T-cell (primary cell): ENCODE results near the gene GTPBP4. TPM values are rescaled to one million over a fixed set of nuclear protein-coding genes. Genes with fewer than 3 reads are reported as not detected.
"Not testable (repeated sequence)": the region's sequence is repeated elsewhere in the genome, so short reads cannot be mapped to it uniquely, and the experiment has no call there.

Experiments used
- ATAC-seq, 4 experiments: fragments of 200-7000 bp in 3 of 4; fragments of 150-1000 bp in 1 of 4; cut with Tn5 transposase; replicated peaks in 1 of 4; 1 replicate in 3 of 4; 2 replicates in 1 of 4; pipeline ENCODE4 v1.10.0; 2021; ENCODE audit warnings: moderate library complexity in 3 of 4, mild to moderate bottlenecking in 2 of 4, moderate number of reproducible peaks in 1 of 4
- CTCF ChIA-PET, 2 donors: fragments of 300-600 bp; sonication (Branson Sonifier 250); formaldehyde crosslinking; loops; one replicate each; lab custom pipeline; 2022; ENCODE audit warnings: antibody characterized with exemption in 2 of 2; lab: Charles Lee
- POLR2A ChIA-PET, 2 donors: fragments of 300-600 bp; sonication (Branson Sonifier 250); formaldehyde crosslinking; loops; one replicate each; lab custom pipeline; 2022; ENCODE audit warnings: antibody characterized with exemption in 2 of 2; lab: Charles Lee
- DNase-seq, 35 experiments: peaks; one replicate each; pipeline versions ENCODE4 v3.0.0 to v3.0.0-alpha.2; 2013 to 2023
- H3K27ac ChIP-seq: one replicate; pipeline ENCODE4 v1.5.1; 2013; ENCODE audit warnings: low read length
- H3K27me3 ChIP-seq, 2 experiments: replicated peaks in 1 of 2; 1 replicate in 1 of 2; 2 replicates in 1 of 2; pipeline versions ENCODE4 v1.6.1 to v1.7.0; 2013; ENCODE audit warnings: low read length in 1 of 2, mixed read lengths in 1 of 2; ENCODE audit not compliant: control insufficient read depth in 2 of 2, insufficient read depth in 2 of 2; ENCODE audit errors: extremely low read depth in 1 of 2
- H3K36me3 ChIP-seq, 2 donors: 1 replicate in 1 of 2; 2 replicates in 1 of 2; pipeline versions ENCODE4 v1.6.1 to v1.7.0; 2013; ENCODE audit warnings: low read length in 1 of 2; ENCODE audit not compliant: control insufficient read depth in 2 of 2, insufficient read depth in 1 of 2; ENCODE audit errors: extremely low read depth in 1 of 2
- H3K4me1 ChIP-seq, 2 experiments: 1 replicate in 1 of 2; 2 replicates in 1 of 2; pipeline versions ENCODE4 v1.6.1 to v1.7.0; 2013; ENCODE audit warnings: low read length in 2 of 2, mixed read lengths in 1 of 2; ENCODE audit not compliant: insufficient read depth in 2 of 2, control insufficient read depth in 1 of 2; ENCODE audit errors: extremely low read depth in 1 of 2
- H3K4me3 ChIP-seq, 2 donors: 1 replicate in 1 of 2; 2 replicates in 1 of 2; pipeline versions ENCODE4 v1.5.1 to v1.7.0; 2013; ENCODE audit warnings: mild to moderate bottlenecking in 2 of 2, low read length in 1 of 2, moderate library complexity in 1 of 2; ENCODE audit not compliant: control insufficient read depth in 1 of 2; ENCODE audit errors: extremely low read depth in 1 of 2
- H3K9me3 ChIP-seq: 2 replicates; pipeline ENCODE4 v1.7.0; 2013
- H3K27ac Mint-ChIP-seq, 2 donors: one replicate each; pipeline ENCODE4 v1.8.0; 2020 to 2021; ENCODE audit warnings: mild to moderate bottlenecking in 2 of 2, mixed read lengths in 2 of 2
- H3K27me3 Mint-ChIP-seq, 2 donors: one replicate each; pipeline ENCODE4 v1.8.0; 2021 to 2022; ENCODE audit warnings: mixed read lengths in 2 of 2
- H3K36me3 Mint-ChIP-seq: one replicate; pipeline ENCODE4 v1.8.0; 2021; ENCODE audit warnings: mixed read lengths
- H3K4me1 Mint-ChIP-seq, 3 donors: one replicate each; pipeline ENCODE4 v1.8.0; 2020 to 2022; ENCODE audit warnings: mixed read lengths in 3 of 3, mild to moderate bottlenecking in 1 of 3
- H3K4me3 Mint-ChIP-seq, 3 donors: one replicate each; pipeline ENCODE4 v1.8.0; 2020 to 2022; ENCODE audit warnings: mild to moderate bottlenecking in 3 of 3, mixed read lengths in 3 of 3, moderate library complexity in 3 of 3
- H3K9me3 Mint-ChIP-seq, 3 donors: one replicate each; pipeline ENCODE4 v1.8.0; 2020 to 2022; ENCODE audit warnings: mixed read lengths in 3 of 3
- WGBS: methylation state at CpG from one replicate; pipeline ENCODE4 v1.1.5; 2013; ENCODE audit warnings: missing lambda C conversion rate; ENCODE audit not compliant: insufficient coverage; 5-methylcytosine and 5-hydroxymethylcytosine counted together
- total RNA-seq, 35 experiments: library from RNA in 6 of 35; stranded (reverse) in 6 of 35; fragments of 120-200 nt in 1 of 35; gene quantifications; one replicate each; pipeline versions ENCODE4 v1.2.1 to v1.2.4 and lab custom pipeline; 2013 to 2026

The GTPBP4 gene
- total RNA-seq, 5 donors from 2014 or later (not counting 1 experiment from before 2014, with no cell fraction given): 44.6 to 59.1 (median 47.5) TPM

GRCh38 chr10:1002425-1003006 lies 14.3 kb downstream of the GTPBP4 start:
- Histone ChIP-seq H3K4me3 (no peak overlapping the region), H3K27me3 (no peaks in the 10 kb centered on the region), H3K9me3 (no peaks in the 10 kb centered on the region), H3K36me3 (peaks cover 17 to 85% of the 10 kb centered on the region in 2 donors), H3K4me1 (no peaks in the 10 kb centered on the region), H3K27ac (no peak overlapping the region)
- ChIA-PET POLR2A (no interaction called here), CTCF (no interaction called here)
- no peaks in the 10 kb centered on the region for H3K27me3 Mint-ChIP-seq
- peaks cover 2 to 9% (median 7%) of the 10 kb centered on the region in 3 donors for H3K4me1 Mint-ChIP-seq
- no peak overlapping the region for H3K4me3 Mint-ChIP-seq
- peaks cover 68% of the 10 kb centered on the region for H3K36me3 Mint-ChIP-seq
- ATAC-seq (no peak), DNase-seq (no peak)
- WGBS: no CpG with 5 or more reads among the region's 5 CpGs
- no peak overlapping the region for H3K27ac Mint-ChIP-seq
- H3K9me3 Mint-ChIP-seq: peaks cover 0 to 12% (median 12%) of the 10 kb centered on the region in 3 donors

GRCh38 chr10:1003884-1004670 lies 15.8 kb downstream of the GTPBP4 start:
- H3K27me3 Mint-ChIP-seq: no peaks in the 10 kb centered on the region
- peaks cover 0 to 12% (median 12%) of the 10 kb centered on the region in 3 donors for H3K9me3 Mint-ChIP-seq
- Histone ChIP-seq H3K27ac (no peak overlapping the region), H3K27me3 (no peaks in the 10 kb centered on the region), H3K4me3 (no peak overlapping the region), H3K9me3 (no peaks in the 10 kb centered on the region), H3K36me3 (peaks cover 17 to 82% of the 10 kb centered on the region in 2 donors), H3K4me1 (no peaks in the 10 kb centered on the region)
- ATAC-seq: no peak
- 98% methylated on average over 9 of the region's 9 CpGs for WGBS
- no peak for DNase-seq
- H3K4me3 Mint-ChIP-seq: no peak overlapping the region
- CTCF ChIA-PET: interaction anchor here in 1 of 2 donors (0.6 kb wide), 1 partner anchor 71 kb away, joined by 4 read pairs; no protein-coding TSS in a partner anchor
- H3K27ac Mint-ChIP-seq: no peak overlapping the region
- POLR2A ChIA-PET: no interaction called here
- peaks cover 71% of the 10 kb centered on the region for H3K36me3 Mint-ChIP-seq
- peaks cover 2 to 13% (median 7%) of the 10 kb centered on the region in 3 donors for H3K4me1 Mint-ChIP-seq

GRCh38 chr10:1006573-1006972 lies 18.3 kb downstream of the GTPBP4 start:
- ATAC-seq (no peak), DNase-seq (no peak)
- no peak overlapping the region for H3K4me3 ChIP-seq
- WGBS: over 99% methylated on average over 8 of the region's 9 CpGs
- no peak overlapping the region for H3K27ac ChIP-seq
- H3K4me1 ChIP-seq: no peaks in the 10 kb centered on the region
- Mint-ChIP-seq H3K4me3 (no peak overlapping the region), H3K4me1 (peaks cover 0 to 15% (median 13%) of the 10 kb centered on the region in 3 donors), H3K36me3 (peaks cover 72% of the 10 kb centered on the region), H3K27me3 (no peaks in the 10 kb centered on the region), H3K9me3 (peaks cover 0 to 12% (median 10%) of the 10 kb centered on the region in 3 donors), H3K27ac (no peak overlapping the region)
- no peaks in the 10 kb centered on the region for H3K27me3 ChIP-seq
- no peaks in the 10 kb centered on the region for H3K9me3 ChIP-seq
- POLR2A ChIA-PET: interaction anchor here in 1 of 2 donors (0.5 kb wide), 1 partner anchor 49 kb away, joined by 3 read pairs; no protein-coding TSS in a partner anchor
- CTCF ChIA-PET: no interaction called here
- peaks cover 17 to 87% of the 10 kb centered on the region in 2 donors for H3K36me3 ChIP-seq

GRCh38 chr10:1007583-1007982 lies 19.3 kb downstream of the GTPBP4 start:
- H3K4me1 Mint-ChIP-seq: peaks cover 0 to 14% (median 13%) of the 10 kb centered on the region in 3 donors
- Histone ChIP-seq H3K36me3 (peaks cover 17 to 90% of the 10 kb centered on the region in 2 donors), H3K27me3 (no peaks in the 10 kb centered on the region), H3K9me3 (no peaks in the 10 kb centered on the region), H3K4me3 (no peak overlapping the region), H3K4me1 (no peaks in the 10 kb centered on the region), H3K27ac (no peak overlapping the region)
- H3K27ac Mint-ChIP-seq: no peak overlapping the region
- peaks cover 0 to 7% (median 4%) of the 10 kb centered on the region in 3 donors for H3K9me3 Mint-ChIP-seq
- H3K27me3 Mint-ChIP-seq: no peaks in the 10 kb centered on the region
- WGBS: 97% methylated on average over 6 of the region's 10 CpGs
- CTCF ChIA-PET: no interaction called here
- no peak for DNase-seq
- POLR2A ChIA-PET: no interaction called here
- ATAC-seq: no peak
- H3K4me3 Mint-ChIP-seq: no peak overlapping the region
- peaks cover 73% of the 10 kb centered on the region for H3K36me3 Mint-ChIP-seq

- Histone ChIP-seq H3K27me3 (no peaks in the 10 kb centered on the region), H3K4me3 (no peak overlapping the region), H3K36me3 (peaks cover 17 to 86% of the 10 kb centered on the region in 2 donors), H3K9me3 (no peaks in the 10 kb centered on the region), H3K4me1 (no peaks in the 10 kb centered on the region), H3K27ac (no peak overlapping the region)
- WGBS: 97% methylated on average over 6 of the region's 9 CpGs
- peak overlapping the region in 1 of 2 donors; percentile 43 for H3K27ac Mint-ChIP-seq
- H3K4me1 Mint-ChIP-seq: peaks cover 0 to 13% (median 6%) of the 10 kb centered on the region in 3 donors
- no peaks in the 10 kb centered on the region for H3K27me3 Mint-ChIP-seq
- H3K4me3 Mint-ChIP-seq: no peak overlapping the region
- ATAC-seq (no peak), DNase-seq (no peak)
- H3K9me3 Mint-ChIP-seq: no peaks in the 10 kb centered on the region
- POLR2A ChIA-PET: no interaction called here
- CTCF ChIA-PET: no interaction called here
- H3K36me3 Mint-ChIP-seq: peaks cover 69% of the 10 kb centered on the region
Observed at GRCh38 chr10:1009071-1009494, 20.8 kb downstream of the GTPBP4 start.

GRCh38 chr10:1009947-1010346 lies 21.7 kb downstream of the GTPBP4 start:
- peak in 1 of 4 experiments; percentile 66 for ATAC-seq
- not testable (repeated sequence) for H3K4me1 ChIP-seq, H3K27me3 ChIP-seq, H3K9me3 ChIP-seq, H3K4me3 Mint-ChIP-seq, DNase-seq, H3K9me3 Mint-ChIP-seq, H3K27me3 Mint-ChIP-seq, H3K27ac ChIP-seq, H3K4me3 ChIP-seq, H3K27ac Mint-ChIP-seq
- Mint-ChIP-seq H3K36me3 (peaks cover 76% of the 10 kb centered on the region), H3K4me1 (peaks cover 0 to 13% (median 6%) of the 10 kb centered on the region in 3 donors)
- peaks cover 8 to 85% of the 10 kb centered on the region in 2 donors for H3K36me3 ChIP-seq
- CTCF ChIA-PET: interaction anchor here in 1 of 2 donors (0.5 kb wide), 1 partner anchor 10 kb away, joined by 4 read pairs; no protein-coding TSS in a partner anchor
- 83% methylated on average over 4 of the region's 8 CpGs for WGBS
- POLR2A ChIA-PET: interaction anchor here in 1 of 2 donors (0.7 kb wide), 1 partner anchor 776 kb away, joined by 4 read pairs; no protein-coding TSS in a partner anchor
